Muscle layer of duodenum (tissue), 2 donors: ENCODE measurements around the gene TPM4.
"Not testable (repeated sequence)": the region's sequence is repeated elsewhere in the genome, so short reads cannot be mapped to it uniquely, and the experiment has no call there.

Experiments
- H3K27ac ChIP-seq: one replicate; pipeline ENCODE4 v1.7.0; 2013; ENCODE audit warnings: mild to moderate bottlenecking, low read length
- H3K27me3 ChIP-seq: one replicate; pipeline ENCODE4 v1.7.0; 2013; ENCODE audit warnings: low read depth, mild to moderate bottlenecking, control low read depth, low read length
- H3K36me3 ChIP-seq, 2 donors: one replicate each; pipeline ENCODE4 v1.7.0; 2013; ENCODE audit warnings: low read length in 2 of 2, control low read depth in 1 of 2, mild to moderate bottlenecking in 1 of 2; ENCODE audit not compliant: insufficient read depth in 2 of 2, control insufficient read depth in 1 of 2
- H3K4me1 ChIP-seq, 2 donors: one replicate each; pipeline ENCODE4 v1.7.0; 2013; ENCODE audit warnings: low read length in 2 of 2, mild to moderate bottlenecking in 2 of 2, control low read depth in 1 of 2, moderate library complexity in 1 of 2; ENCODE audit not compliant: insufficient read depth in 2 of 2, control insufficient read depth in 1 of 2
- H3K4me3 ChIP-seq, 2 donors: one replicate each; pipeline ENCODE4 v1.7.0; 2013; ENCODE audit warnings: low read length in 2 of 2, low read depth in 1 of 2, mild to moderate bottlenecking in 1 of 2
- H3K9me3 ChIP-seq, 2 donors: one replicate each; pipeline ENCODE4 v1.7.0; 2013; ENCODE audit warnings: low read length in 2 of 2, control low read depth in 1 of 2, mild to moderate bottlenecking in 1 of 2; ENCODE audit not compliant: control insufficient read depth in 1 of 2
- donor health status: healthy.

TPM4 gene

DNA sequence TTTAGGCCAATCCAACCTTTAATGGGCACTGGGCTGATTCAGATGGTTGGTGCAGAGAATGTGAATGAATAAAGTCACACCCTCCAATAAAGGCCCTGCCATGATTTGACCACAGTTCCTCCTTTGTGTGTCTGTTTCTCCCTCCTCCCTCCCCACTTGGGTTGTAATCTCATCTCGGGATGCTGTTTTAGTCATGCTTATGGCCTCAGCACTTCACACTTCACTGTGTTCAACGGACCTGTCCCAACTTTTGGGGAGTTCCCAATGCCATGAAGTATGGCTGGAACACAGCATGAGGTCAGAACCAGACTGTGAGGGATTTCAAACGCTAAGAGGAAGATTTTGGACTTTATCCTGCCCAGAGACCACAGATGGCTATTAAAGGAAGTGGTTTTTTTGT, 29.8 kb downstream of the TPM4 start:
- peaks cover 16 to 27% of the 10 kb centered on the region in 2 donors for H3K36me3 ChIP-seq
- no peak overlapping the region for H3K27ac ChIP-seq
- H3K27me3 ChIP-seq = no peaks in the 10 kb centered on the region
- H3K4me1 ChIP-seq = no peaks in the 10 kb centered on the region
- H3K4me3 ChIP-seq = no peak overlapping the region
- no peaks in the 10 kb centered on the region for H3K9me3 ChIP-seq

- Histone ChIP-seq H3K27me3 (no peaks in the 10 kb centered on the region), H3K27ac (peak within 1 kb of the TSS; percentile 90), H3K4me3 (peak within 1 kb of the TSS; percentile 92 to 95), H3K9me3 (no peaks in the 10 kb centered on the region), H3K4me1 (peaks cover 16 to 27% of the 10 kb centered on the region in 2 donors), H3K36me3 (no peaks in the 10 kb centered on the region)
Measured at GRCh38 chr19:16111160-16111908, 35.0 kb downstream of the TPM4 start, which contains the start of gene RAB8A. Gene RAB8A (plus strand): TSS chr19:16111889. CDS start chr19:16111902, 13 bp downstream.

GRCh38 chr19:16111909-16112752, 35.8 kb downstream of the TPM4 start:
- H3K4me1 ChIP-seq = peaks cover 16 to 27% of the 10 kb centered on the region in 2 donors
- H3K4me3 ChIP-seq = peak overlapping the region; percentile 92 to 95
- H3K27me3 ChIP-seq = no peaks in the 10 kb centered on the region
- peak overlapping the region; percentile 90 for H3K27ac ChIP-seq
- no peaks in the 10 kb centered on the region for H3K36me3 ChIP-seq
- H3K9me3 ChIP-seq = no peaks in the 10 kb centered on the region

- Histone ChIP-seq H3K9me3 (no peaks in the 10 kb centered on the region), H3K4me3 (peak overlapping the region; percentile 92 to 95), H3K4me1 (peaks cover 16 to 27% of the 10 kb centered on the region in 2 donors), H3K27me3 (no peaks in the 10 kb centered on the region), H3K27ac (peak overlapping the region; percentile 90), H3K36me3 (peaks cover 0 to 3% of the 10 kb centered on the region in 2 donors)
Measured at GRCh38 chr19:16112778-16113177, 36.5 kb downstream of the TPM4 start.

DNA sequence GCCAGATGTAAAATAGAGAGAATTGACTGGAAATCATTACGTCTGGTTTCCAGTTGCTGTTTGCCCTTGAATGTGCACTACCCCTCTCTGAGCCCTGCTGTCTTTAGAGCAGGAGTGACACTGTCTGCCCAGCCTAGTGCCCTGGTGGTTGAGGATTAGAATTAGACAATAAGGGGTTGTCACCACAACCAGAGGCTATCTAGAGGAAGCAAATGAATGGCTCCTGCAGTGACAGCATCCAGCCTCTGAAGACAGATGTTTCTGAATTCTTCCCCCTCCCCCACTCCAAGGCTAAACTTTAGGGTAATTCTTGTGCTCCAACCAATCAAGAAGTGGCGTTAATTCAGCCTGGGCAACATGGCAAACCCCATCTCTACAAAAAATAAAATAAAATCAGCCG, 37.4 kb downstream of the TPM4 start:
- H3K4me3 ChIP-seq = no peak overlapping the region

DNA sequence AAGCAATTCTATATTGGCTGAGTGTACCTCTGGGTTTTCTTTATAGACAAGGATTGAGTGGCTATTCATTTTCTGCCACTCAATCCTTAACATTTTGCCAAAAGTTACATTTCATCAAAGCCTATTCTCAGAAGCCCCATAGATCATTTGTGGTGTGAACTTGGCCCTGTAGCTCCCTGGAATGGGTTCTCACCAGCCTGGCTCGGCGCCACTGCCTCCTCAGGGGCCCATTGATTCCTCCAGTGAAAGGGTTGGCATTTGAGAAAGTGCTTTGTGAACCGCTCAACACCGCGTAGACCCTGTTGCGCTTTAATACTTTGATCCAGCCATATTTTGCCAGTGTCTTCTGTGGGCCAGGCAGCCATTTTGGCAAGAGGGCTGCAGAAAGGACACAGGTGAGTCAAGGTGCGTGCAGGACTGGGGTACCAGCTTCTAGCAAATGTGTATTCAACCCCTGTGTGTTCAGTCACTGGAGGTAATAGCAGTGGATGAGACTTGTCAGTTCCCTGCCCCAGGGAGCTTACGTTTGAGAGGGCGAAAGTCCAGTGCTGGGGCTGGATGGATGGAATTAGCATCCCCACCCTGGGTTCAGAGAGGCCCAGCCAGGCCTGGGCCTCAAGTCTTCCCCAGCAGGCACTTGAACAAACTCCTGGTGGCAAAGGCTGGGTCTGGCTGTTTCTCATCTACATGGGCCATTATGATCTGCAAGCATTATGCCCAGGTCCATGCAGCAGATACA, 39.2 kb downstream of the TPM4 start:
- Histone ChIP-seq H3K9me3 (no peaks in the 10 kb centered on the region), H3K4me1 (peaks cover 20 to 27% of the 10 kb centered on the region in 2 donors), H3K36me3 (peaks cover 0 to 19% of the 10 kb centered on the region in 2 donors), H3K27me3 (no peaks in the 10 kb centered on the region), H3K4me3 (no peak overlapping the region), H3K27ac (no peak overlapping the region)

More for the DNA sequence above, 37.4 kb downstream of the TPM4 start:
- Histone ChIP-seq H3K27me3 (no peaks in the 10 kb centered on the region), H3K9me3 (no peaks in the 10 kb centered on the region), H3K27ac (no peak overlapping the region), H3K36me3 (peaks cover 0 to 11% of the 10 kb centered on the region in 2 donors), H3K4me1 (peaks cover 20 to 27% of the 10 kb centered on the region in 2 donors)

- Histone ChIP-seq H3K27ac (no peak overlapping the region), H3K36me3 (peaks cover under 1 to 20% of the 10 kb centered on the region in 2 donors), H3K4me3 (no peak overlapping the region), H3K9me3 (no peaks in the 10 kb centered on the region), H3K4me1 (peaks cover 20 to 27% of the 10 kb centered on the region in 2 donors), H3K27me3 (no peaks in the 10 kb centered on the region)
Measured at GRCh38 chr19:16116067-16116466, 39.8 kb downstream of the TPM4 start.

GRCh38 chr19:16117594-16118033, 41.3 kb downstream of the TPM4 start:
- Histone ChIP-seq H3K4me1 (peaks cover 13 to 20% of the 10 kb centered on the region in 2 donors), H3K4me3 (no peak overlapping the region), H3K36me3 (peaks cover 16 to 36% of the 10 kb centered on the region in 2 donors), H3K27me3 (no peaks in the 10 kb centered on the region), H3K27ac (peak overlapping the region; percentile 49), H3K9me3 (no peaks in the 10 kb centered on the region)

- H3K36me3 ChIP-seq = peaks cover 20 to 43% of the 10 kb centered on the region in 2 donors
- H3K27ac ChIP-seq = peak overlapping the region; percentile 49
- H3K4me3 ChIP-seq = no peak overlapping the region
- no peaks in the 10 kb centered on the region for H3K27me3 ChIP-seq
- peaks cover 9 to 12% of the 10 kb centered on the region in 2 donors for H3K4me1 ChIP-seq
- no peaks in the 10 kb centered on the region for H3K9me3 ChIP-seq
Measured at GRCh38 chr19:16118489-16119033, 42.3 kb downstream of the TPM4 start.

- not testable (repeated sequence) for H3K4me3 ChIP-seq, H3K9me3 ChIP-seq, H3K4me1 ChIP-seq, H3K27me3 ChIP-seq
- Histone ChIP-seq H3K36me3 (peaks cover 27 to 50% of the 10 kb centered on the region in 2 donors), H3K27ac (peak overlapping the region; percentile 49)
Measured at GRCh38 chr19:16119075-16119857, 43.0 kb downstream of the TPM4 start.
